Measurements from ENCODE around the gene ZNF503.

The ZNF503 gene

DNA sequence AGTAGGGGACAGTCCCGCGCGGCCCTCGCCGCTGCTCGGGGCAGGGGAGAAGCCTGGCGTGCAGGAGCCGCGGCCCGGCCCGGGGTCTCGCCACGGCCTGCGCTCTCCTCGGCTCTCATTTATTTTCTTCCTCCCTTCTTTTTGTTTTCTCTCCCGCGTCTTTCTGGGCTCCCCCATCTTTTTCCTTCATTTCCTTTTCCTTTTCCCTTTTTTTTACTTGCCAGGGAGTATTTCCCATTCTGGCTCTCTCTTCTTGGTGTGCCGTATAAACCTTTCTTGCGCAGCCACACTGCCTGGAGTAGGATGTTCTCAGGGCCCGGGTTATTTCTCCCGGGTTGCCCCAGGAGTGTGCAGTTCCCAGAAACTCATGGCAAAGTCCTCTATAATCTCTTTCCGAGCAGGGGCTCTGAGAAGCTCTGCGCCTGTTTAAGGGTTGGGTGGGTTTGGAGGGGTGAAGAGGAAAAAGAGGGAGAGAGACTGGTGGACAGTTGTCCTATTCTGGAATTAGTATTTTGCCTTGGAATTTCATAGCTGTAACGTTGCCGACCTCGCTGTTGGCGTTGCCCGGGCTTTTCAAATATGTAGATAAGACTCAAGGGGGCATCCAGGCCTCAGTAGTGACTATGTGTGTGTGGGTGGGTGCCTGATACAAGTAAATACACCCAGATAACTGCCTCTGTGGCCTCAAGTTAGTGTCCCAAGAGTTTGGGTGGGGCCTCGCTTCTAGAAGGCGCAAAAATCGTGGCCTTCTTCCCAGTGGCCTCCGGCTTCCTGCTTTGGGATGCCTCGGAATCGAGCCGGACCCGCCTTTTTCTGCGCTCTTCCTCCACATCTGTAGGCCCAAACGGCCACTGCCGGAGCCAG is 4.3 kb upstream of the ZNF503 start:
- no peak for DNase-seq

DNA sequence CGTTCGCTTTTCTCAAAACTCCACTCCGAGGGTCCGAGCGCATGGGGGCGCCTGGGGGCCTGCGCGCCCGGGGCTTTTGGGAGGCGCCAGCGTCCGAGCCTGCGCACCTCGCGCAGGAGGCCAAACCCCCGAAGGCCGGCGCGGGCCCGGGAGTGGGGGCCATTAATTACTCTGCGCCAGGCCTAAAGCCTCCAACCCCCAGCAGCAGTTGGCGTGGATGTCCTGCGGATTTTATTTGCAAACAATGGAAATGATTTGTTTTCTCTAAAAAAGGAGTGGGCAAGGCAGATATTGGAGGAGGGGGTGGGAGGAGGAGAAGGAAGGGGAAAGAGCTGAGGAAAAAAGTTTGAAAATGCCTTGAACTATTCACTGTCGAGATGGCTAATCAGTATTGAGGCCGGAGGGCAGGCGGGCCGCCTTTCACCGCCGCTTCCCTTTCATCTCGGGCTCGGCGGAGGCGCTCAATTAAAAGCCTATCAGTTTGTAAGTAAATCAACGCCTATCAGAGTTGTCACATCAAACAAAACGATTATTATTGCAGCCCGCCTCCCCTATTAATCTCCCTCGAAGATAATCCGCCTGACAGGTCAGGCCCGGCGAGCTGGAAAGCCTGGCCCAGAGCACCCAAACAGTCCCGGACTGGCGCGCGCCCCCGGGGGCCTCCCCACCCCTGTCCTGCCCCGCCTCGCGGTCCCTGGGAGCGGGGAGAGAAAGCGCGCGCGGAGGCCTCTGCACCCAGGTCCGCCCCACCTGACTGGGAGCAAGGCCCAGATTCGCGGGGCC is 3.4 kb upstream of the ZNF503 start:
- no peak for DNase-seq

DNA sequence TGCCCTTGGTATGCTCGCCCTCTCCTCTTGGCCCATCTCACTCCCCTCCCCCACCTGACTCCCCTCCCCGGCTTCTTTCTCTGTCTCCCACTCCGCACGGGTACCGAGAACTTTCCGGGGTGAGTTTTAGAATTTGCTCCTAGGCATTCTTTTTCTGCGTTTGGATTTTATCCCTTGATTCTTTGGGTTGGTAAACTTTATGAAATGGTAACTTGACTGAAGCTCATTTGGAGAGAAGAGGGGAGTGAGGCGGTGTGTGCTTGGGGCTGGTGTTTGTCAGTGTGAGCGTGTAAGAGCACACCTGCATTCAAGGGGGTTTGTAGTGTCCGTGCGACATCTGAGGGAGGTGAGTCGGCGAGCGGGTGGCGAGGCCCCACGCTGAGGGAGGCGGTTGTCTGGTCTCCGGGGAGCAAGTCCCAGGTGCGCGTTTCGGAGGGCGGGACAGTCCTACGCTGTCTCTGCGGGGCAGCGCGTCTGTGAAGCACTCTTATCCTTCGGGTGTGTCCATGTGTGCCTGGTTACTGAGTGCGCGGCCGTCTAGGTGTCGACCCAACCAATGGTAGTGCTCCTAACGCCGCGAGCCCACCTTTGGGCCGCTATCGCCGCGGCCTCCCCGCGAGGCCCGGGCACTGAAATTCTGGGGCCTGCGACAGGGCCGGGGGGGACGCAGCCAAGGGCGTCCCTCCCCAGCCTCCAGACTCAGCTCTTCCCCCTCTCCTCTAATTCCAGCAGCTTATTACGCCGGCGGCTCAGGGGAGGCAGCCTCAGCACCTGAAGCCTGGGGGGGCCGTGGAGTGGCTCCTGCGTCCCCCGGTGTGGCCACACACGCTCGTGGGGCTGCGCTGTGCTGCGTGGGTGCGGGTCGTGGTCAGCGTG is 2.6 kb upstream of the ZNF503 start:
- DNase-seq: no peak

DNA sequence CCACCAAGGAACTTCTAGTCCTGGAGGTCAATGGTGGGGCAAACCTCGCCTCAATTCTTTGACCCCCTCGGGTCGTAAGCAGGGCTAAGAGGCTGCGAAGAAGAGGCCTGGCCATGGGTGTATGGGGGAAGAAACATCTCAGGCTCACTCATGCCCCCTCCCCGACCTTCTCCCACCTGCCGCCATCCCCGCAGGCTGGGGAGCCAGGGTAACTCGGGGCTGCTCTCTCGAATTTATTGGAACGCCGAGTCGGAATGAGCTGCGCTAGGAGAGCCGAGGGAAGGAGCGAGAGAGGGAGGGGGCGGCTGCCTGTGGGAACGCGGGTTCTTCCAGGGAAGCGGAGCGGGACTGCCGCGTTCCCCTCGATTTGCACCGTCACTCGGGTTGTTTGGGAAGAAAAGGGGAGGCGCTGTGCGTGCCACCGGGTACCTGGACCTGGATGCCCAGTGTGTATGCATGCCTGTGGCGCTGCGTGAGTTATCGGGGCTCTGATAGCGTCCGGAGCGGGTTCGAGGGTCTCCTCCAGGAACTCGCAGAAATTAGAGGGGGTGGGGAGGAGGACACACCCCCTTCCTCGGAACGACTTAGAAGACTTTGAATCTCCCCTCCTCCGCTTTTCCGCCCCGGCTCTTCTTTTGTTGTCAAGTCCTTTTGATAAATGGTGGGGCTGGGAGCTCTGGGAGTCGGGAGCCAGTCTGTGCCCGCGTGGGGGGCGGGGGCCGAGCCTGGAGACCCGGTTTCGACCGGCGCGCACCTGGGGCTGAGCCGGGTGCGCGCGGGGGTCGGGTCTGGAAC is 1.8 kb upstream of the ZNF503 start:
- DNase-seq: peak in 1 of 3 donors; percentile 38

DNA sequence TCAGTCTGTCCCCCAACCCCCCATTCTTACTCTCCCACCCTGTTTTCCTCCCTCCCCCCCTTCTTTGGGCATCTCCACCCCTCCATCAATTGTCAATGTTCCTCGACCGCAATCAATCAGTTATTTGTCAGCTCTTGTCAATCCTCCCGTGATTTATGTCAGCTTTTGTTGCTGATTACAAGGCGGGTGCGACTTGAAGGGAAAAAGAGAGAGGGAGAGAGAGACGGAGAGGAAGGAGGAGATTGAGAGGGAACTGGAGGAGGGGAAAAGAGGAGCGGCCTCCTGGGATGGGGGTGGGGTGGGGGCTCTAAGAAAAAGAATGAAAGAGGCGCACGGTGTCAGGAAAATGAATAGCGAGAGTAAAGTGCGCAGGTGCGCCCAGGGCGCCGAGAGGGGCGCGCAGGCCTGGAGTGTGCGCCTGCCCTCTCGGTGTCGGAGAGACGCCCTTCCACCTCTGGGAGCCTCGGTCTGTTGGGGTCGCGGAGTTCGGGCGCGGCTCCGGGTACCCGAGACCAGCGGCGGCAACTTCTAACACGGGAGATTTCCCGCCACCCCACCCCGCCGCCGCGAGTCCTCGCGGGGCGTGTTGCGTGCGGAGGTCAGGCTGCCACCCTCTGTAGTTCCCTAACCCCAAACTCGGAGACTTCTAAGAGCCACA is 1.1 kb upstream of the ZNF503 start:
- peak; percentile 50 to 61 (median 54) for DNase-seq

DNA sequence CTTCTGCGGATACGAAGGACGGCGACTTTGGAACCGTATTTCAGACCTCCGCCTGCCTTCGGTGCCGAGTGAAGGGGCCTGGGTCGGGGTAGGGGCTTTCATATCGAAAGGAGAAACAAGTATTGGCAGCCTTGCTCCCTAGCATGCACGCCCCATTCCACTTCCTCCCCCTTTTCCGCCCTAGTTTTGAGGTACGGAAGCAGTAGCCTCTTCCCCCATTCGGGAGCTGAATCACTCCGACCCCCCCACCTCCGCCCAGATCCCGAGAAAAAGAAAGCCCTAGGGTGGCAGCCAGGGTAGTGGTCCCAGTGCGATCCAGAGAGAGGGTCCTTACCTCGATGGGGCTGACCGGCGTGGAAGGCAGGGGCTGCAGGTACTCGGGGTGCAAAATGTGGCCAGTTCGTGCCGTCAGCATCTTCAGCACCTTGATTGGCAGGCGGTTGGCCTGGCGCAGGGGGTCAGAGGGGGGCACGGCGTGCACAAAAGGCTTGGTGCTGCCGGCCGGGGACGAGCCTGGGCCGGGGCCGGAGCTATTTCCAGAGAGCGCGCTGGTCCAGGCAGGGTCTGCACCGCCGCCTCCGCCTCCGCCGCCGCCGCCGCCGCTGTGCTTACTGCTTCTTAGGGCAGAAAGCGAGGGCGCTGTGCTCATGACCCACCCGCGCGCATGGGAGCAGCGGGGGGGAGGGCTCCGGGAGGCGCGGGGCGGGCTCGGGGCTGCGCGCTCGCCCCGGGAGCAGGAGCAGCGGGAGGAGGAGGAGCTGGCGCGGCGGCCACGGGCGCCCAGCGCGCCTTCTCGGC is 594 bp downstream of the ZNF503 start:
- DNase-seq: peak; percentile 66 to 83 (median 66)

DNA sequence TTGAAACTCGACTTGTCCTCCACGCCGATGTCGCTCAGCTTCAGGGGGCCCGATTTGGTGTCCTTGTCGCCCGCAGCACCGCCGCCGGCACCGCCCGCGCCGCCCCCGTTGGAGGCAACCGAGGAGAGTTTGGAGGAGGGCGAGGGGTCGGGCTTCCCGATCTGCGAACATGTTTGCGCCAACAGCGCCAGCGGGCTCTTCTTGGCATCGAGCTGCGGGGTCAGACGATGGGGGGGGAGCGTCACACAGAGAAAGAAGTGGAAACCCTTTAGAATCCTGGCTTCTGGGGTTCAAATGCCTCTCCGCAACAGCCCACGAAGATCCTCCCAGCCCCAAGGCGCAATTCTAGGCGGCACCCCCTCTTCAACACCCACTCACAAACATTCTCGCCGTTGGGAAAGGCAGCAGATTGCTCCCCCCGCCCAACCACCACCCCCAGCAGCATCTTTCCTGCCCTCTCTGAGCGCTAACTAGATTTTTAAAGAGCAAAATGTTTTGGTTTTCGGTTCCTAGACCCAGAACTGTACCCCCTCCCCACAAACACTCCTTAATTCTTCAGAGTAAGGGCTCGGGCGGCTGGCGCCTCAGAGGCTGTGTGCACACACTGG is 1.3 kb downstream of the ZNF503 start:
- DNase-seq: peak in 2 of 3 donors; percentile 25 to 49

DNA sequence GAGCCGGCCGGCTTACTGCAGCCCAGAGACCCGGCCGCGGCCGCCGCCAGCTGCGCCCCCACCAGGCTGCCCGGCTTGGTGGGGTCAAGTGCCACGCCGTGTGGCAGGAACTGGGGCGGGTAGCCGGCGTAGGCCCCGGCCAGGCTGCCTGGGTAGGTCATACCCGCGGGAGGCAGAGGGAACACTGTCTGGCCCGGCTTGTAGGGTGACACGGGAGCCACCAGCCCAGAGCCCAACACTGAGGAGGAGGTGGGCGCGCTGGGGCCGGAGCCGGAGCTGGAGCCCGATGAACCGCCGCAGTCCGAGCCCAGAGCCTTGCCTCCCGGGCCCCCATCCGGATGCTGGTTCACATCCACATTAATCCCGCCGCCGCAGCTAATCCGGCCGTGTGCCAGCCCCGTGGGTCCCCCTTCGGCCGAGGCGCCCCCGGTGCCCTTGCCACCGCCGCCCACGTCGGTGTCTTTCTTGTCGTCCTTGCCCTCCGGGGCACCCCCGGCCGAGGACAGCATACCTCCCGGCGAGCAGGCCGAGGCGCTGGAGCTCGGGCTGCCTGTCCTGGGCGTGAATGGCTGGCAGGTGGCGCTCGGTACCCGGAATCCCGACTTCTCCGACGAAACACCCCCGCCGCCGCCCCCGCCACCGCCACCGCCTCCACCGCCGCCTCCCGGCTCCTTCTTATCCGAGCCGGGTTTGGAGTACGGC is 2.0 kb downstream of the ZNF503 start:
- DNase-seq: peak; percentile 77 to 88 (median 82)

DNA sequence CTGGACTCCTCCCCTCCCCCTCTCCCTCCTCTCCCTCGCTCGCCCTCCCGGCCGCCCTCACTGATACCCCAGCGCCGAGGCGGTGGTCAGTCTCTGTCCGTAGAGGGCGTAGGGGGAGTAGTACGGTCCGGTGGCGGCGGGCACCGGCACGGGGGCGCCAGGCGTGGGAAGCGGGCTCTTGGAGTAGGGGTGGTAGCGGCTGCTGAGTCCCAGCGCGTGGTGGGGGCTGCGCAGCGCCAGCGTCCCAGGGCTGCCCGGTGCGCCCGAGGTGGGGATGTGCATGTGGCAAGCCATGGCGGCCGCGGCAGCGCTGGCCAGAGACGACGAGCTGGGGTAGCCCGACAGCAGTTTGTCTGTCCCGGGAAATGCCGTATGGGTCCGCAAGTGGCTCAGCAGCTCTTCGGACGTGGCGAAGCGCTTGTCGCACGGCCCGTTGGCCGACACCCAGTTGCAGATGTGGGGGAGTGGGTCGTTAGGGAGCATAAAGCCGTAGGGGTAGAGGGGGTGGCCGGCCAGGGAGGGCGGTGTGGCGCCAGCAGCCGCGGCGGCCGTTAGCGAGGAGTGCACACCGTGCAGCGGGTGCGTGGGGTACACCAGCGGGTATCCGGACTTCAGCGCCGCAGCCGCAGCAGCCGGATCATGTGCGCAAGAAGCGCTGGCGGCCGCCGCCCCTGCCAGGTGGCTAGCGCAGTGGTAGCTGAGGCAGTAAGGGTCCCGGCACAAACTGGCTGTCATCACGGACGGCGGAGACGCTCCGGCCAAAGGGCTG is 2.7 kb downstream of the ZNF503 start:
- no peak for DNase-seq

DNA sequence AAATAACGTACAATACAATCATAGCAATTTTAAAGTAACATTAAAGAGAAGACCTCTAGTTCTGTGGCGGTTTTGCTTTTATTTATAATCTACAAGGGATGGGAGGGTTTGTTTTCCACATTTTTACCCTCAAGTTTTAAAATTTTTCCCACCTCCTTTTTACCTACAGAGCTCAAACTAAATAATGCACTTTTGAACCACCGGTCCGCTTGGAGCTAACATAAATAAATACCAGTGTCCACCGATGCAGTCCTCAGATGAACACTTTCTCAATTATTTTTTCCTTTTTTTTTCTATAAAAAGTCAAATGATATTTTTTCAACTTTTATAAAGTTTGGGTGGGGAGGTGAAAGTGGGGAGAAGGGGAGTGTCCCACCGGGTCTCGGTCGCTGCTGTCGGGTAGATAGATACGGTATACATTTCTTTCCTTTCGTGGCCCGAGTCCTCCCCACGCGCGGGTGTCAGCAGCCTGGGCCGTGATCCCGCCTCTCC is 3.3 kb downstream of the ZNF503 start:
- DNase-seq: no peak

DNA sequence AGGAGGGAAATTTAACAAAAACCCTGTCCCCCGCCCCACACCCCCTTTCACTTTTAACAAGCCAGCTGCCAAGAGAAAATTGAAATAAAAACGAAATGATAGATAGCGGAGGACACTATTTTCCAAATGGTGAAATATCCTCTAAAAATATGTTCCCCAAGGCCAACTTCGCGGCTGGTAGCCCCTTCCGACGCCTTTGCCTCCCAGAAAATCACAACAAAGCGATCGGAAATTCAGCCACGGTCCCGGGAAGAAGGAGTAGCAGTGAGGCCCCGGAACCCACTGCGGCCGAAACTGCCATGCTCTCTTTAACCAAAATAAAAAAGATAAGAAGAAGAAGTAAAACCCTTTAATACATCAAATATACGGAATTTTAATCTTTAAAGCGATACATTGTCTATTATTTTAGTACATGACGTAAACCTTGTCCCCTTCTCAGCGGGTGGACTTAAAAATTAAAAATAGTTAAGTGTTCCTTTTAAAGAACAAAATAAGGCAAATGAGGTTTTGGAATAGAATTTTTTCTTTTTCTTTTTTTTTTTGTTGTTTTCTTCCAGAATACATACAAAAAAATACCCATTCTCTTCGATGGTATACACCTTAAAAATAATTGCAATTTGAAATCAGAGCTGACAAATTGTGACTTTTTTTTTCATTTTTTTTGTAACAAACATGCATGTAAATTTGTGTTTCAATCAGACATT is 3.9 kb downstream of the ZNF503 start:
- DNase-seq: no peak

DNA sequence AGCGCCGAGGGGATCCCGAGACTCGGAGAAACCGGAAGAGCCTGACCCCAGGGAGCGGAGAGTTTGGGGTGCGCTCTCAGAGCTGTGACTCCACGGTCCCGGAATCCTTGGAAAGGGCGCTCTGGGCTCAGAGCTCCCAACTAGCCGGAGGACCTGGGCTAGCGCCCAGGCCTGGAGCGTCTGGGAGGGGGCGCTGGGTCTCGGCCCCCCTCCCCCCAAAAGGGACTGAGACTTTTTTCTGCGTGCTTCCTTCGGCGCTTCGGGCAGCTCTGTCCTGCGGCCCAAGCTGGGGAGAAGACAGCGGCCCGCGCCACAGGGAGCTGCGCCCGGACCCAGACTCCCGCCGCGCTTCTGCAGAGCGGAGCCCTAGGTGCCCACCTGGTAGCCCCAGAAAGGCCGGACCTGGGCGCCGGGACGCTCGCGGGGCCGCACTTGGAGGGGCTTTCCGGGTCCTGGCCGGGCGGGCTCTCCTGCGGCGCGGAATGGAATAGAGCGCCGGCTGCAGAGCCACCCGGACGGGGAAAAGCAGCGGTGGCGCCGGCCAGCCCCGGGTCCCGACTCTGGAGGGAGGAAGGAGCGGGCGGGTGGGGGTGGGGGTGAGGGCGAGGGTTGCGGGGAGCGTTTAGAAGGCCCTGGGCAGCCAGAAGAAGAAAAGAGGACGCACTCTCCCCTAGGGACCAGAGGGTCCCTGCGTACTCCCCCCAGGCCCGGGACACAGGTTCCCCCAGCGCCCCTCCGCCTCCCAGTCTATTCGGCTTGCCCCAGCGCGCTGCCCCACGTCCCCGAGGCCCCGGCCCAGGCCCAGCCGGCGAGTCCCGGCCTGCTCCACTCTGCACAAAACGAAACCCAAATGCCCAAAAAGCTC is 4.7 kb downstream of the ZNF503 start:
- DNase-seq: peak in 1 of 3 donors; percentile 38

DNA sequence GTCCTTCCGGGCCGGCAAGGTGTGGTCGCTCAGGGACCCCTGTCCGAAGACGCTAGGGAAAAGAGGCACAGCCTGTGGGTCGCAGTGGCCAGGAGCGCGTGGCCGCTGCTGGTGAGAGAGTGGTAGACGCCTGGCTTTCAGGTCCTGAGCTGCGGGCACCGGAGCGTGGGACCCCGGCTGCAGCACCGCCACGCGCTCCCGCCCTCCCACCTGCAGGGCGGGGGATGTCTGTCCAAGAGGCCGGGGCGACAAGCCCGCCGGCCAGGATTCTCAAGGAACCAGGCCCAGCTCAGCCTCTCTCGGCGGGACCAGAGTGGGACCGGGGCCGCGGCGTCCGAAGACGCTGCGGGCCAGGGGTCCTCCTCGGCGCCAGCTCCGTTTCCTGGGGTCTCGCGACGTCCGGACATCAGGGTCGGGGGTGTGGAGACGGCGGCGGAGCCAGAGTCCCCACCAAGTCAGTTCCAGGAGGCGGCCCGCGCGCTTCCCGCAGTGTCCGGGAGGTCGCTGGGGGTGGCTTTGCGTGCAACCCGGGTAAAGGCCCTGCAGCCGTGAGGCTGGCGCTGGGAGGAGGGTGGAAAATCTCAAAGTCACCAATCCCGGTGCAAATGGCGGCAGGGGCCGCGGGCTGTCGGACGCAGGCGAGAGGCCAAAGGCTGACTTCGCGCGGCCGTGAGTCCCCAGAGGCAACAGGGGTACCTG is 5.5 kb downstream of the ZNF503 start:
- peak in 2 of 3 donors; percentile 27 to 31 for DNase-seq

DNA sequence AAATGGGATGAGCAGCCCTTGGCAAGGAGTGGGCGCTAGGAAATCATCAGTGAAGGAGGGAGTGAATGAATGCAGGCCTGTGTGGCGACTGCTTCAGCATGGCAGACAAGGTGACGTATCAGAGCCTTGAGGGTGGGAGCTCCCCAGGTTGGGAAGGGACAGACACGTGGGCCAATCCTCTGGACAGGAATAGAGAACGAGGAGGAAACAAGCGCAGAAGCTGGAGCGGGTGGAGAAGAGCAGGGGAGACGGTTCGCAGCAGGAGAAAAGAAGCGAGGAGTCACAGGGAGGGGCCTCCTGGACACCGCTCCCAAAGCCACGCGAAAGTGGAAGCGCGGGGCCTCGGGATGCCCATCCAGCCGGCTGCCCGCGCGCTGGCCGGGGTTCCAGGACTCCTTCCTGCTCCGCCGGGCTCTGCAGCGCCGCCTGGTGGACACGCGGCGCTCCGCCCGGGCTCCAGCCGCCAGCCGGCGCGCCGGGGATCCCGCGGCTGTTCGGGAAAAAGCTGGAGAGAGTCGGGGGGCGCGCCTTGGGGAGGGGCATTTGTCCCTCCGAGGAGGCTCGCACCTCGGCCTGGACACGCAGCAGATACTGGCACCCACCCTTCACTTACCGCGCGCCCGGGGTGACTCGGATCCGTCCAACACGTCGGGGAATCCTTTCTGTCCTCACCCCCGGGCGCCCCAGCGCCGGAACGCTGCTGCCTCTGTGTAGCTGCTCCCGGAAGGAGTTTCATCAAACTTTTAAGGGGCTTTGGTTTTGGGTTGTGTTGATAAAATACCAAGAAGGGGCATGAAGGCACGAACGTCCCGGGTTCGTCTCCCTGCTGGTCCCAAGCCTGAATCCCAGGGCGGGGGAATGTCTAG is 6.3 kb downstream of the ZNF503 start:
- peak; percentile 64 to 87 (median 71) for DNase-seq

DNA sequence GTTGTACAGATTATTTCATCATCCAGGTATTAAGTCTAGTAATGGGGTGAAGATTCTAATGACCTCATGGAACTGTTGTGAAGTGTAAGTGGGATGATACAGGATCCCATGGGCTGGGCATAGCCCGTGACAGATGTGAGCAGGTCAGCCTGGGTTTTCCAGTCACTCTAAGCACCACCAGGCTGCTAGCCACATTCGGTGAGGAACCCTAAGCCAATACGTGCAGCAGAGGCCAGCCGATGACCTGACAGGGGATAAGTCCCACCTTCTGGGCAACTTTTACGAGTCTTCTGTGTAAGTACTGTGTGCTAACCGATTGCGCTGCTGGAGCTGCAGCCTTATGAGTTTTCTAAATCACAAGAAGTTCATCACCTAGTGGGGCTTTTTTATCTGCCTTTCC is 7.3 kb downstream of the ZNF503 start:
- no peak for DNase-seq
